Neural cell (in vitro differentiated cells): Measurements from ENCODE around the gene RGS6. TPM values are rescaled to one million over a fixed set of nuclear protein-coding genes. Genes with fewer than 3 reads are reported as not detected.

ENCODE experiments used
- H2AFZ ChIP-seq: fragments of 200-600, 300-800 bp; sonication (generic), shearing (Covaris generic); 2 replicates; pipeline ENCODE4 v1.6.0; 2014; ENCODE audit warnings: low read depth, mild to moderate bottlenecking, antibody characterized with exemption, low read length, moderate library complexity
- H3F3A ChIP-seq: fragments of 200-600 bp; shearing (Covaris generic); 2 replicates; pipeline ENCODE4 v1.6.1; 2016; ENCODE audit warnings: mild to moderate bottlenecking, moderate library complexity, mixed read lengths, antibody characterized with exemption, low read length; ENCODE audit not compliant: insufficient read depth, poor library complexity, severe bottlenecking
- H3K27ac ChIP-seq: fragments of 200-600, 300-800 bp; sonication (generic), shearing (Covaris generic); 2 replicates; pipeline ENCODE4 v1.5.1; 2014; ENCODE audit warnings: mild to moderate bottlenecking, low read length, moderate library complexity
- H3K27me3 ChIP-seq: fragments of 300-800, 200-600 bp; sonication (generic), shearing (Covaris generic); 2 replicates; pipeline ENCODE4 v1.6.0; 2014; ENCODE audit warnings: mild to moderate bottlenecking, low read depth, low read length, moderate library complexity; ENCODE audit not compliant: insufficient read depth
- H3K36me3 ChIP-seq: fragments of 300-800, 200-600 bp; sonication (generic), shearing (Covaris generic); 2 replicates; pipeline ENCODE4 v1.5.1; 2014; ENCODE audit warnings: mild to moderate bottlenecking, antibody characterized with exemption, low read length, moderate library complexity; ENCODE audit not compliant: insufficient read depth
- H3K4me2 ChIP-seq: fragments of 300-800, 200-600 bp; sonication (generic), shearing (Covaris generic); 2 replicates; pipeline ENCODE4 v1.6.0; 2014; ENCODE audit warnings: mild to moderate bottlenecking, low read length
- H3K4me3 ChIP-seq: fragments of 300-800, 200-600 bp; sonication (generic), shearing (Covaris generic); 2 replicates; pipeline ENCODE4 v1.5.1; 2014; ENCODE audit warnings: mild to moderate bottlenecking, low read length, moderate library complexity
- H3K79me2 ChIP-seq: fragments of 200-600 bp; shearing (Covaris generic); replicated peaks from 2 replicates; pipeline ENCODE4 v1.6.0; 2014; ENCODE audit warnings: mild to moderate bottlenecking, low read length, moderate library complexity; ENCODE audit not compliant: insufficient read depth
- H3K9ac ChIP-seq: fragments of 300-800, 200-600 bp; sonication (generic), shearing (Covaris generic); 2 replicates; pipeline ENCODE4 v1.6.1; 2016; ENCODE audit warnings: mild to moderate bottlenecking, low read length, mixed read lengths
- H3K9me2 ChIP-seq: fragments of 200-600 bp; shearing (Covaris generic); 2 replicates; pipeline ENCODE4 v1.6.1; 2016; ENCODE audit warnings: mild to moderate bottlenecking, low read length, mixed read lengths; ENCODE audit not compliant: insufficient read depth
- H3K9me3 ChIP-seq: fragments of 200-600, 300-800 bp; sonication (generic), shearing (Covaris generic); 2 replicates; pipeline ENCODE4 v1.6.1; 2016; ENCODE audit warnings: mild to moderate bottlenecking, mixed run types, low read length, moderate library complexity, mixed read lengths
- H4K20me1 ChIP-seq: fragments of 200-600 bp; shearing (Covaris generic); 2 replicates; pipeline ENCODE4 v1.6.1; 2016; ENCODE audit warnings: mild to moderate bottlenecking, mixed run types; ENCODE audit not compliant: insufficient read depth
- CTCF ChIP-seq: fragments of 450-650 bp; IDR thresholded peaks from 2 replicates; pipeline ENCODE4 v1.5.1; 2014; ENCODE audit warnings: antibody characterized with exemption, mild to moderate bottlenecking, moderate library complexity; ENCODE audit not compliant: poor library complexity, severe bottlenecking
- EP300 ChIP-seq: fragments of 450-650 bp; conservative IDR thresholded peaks from 2 replicates; pipeline ENCODE4 v1.6.1; 2014; ENCODE audit warnings: antibody characterized with exemption, mild to moderate bottlenecking, moderate library complexity; ENCODE audit not compliant: poor library complexity, severe bottlenecking
- EZH2 ChIP-seq: fragments of 200-600, 300-800 bp; shearing (Covaris generic), sonication (generic); IDR thresholded peaks from 2 replicates; pipeline ENCODE4 v1.6.1; 2014; ENCODE audit warnings: antibody characterized with exemption, low read length, borderline replicate concordance, mild to moderate bottlenecking; ENCODE audit not compliant: insufficient read depth, poor library complexity, severe bottlenecking
- MXI1 ChIP-seq: fragments of 450-650 bp; conservative IDR thresholded peaks from 2 replicates; pipeline ENCODE4 v1.6.1; 2014; ENCODE audit warnings: antibody characterized with exemption, mild to moderate bottlenecking; ENCODE audit not compliant: poor library complexity, severe bottlenecking
- POLR2AphosphoS5 ChIP-seq: IDR thresholded peaks from 2 replicates; pipeline ENCODE4 v1.6.1; 2012
- RAD21 ChIP-seq: fragments of 450-650 bp; conservative IDR thresholded peaks from 2 replicates; pipeline ENCODE4 v1.6.1; 2014; ENCODE audit warnings: antibody characterized with exemption, mild to moderate bottlenecking, moderate library complexity
- REST ChIP-seq: IDR thresholded peaks from 2 replicates; pipeline ENCODE4 v1.6.1; 2012; ENCODE audit warnings: borderline replicate concordance
- SMC3 ChIP-seq: fragments of 450-650 bp; conservative IDR thresholded peaks from 2 replicates; pipeline ENCODE4 v1.6.1; 2014; ENCODE audit warnings: antibody characterized with exemption, mild to moderate bottlenecking, moderate library complexity; ENCODE audit not compliant: poor library complexity
- TAF1 ChIP-seq: IDR thresholded peaks from 2 replicates; pipeline ENCODE4 v1.6.1; 2012; ENCODE audit warnings: low read depth
- polyA plus RNA-seq: library from polyadenylated mRNA; depleted of rRNA; stranded (reverse); fragments of >200 nt; gene quantifications from 2 replicates; pipeline ENCODE4 v1.2.3, GENCODE V29; 2014

RGS6 gene
- polyA plus RNA-seq, 1 donor from 2014 or later = 7.3 TPM

- Histone ChIP-seq H3K27ac (no peak overlapping the region), H4K20me1 (no peaks in the 10 kb centered on the region), H3K9me2 (no peaks in the 10 kb centered on the region), H3F3A (no peaks in the 10 kb centered on the region), H3K9ac (no peak overlapping the region), H3K36me3 (no peaks in the 10 kb centered on the region), H3K4me2 (no peak overlapping the region), H3K27me3 (no peaks in the 10 kb centered on the region), H2AFZ (no peak overlapping the region), H3K4me3 (no peak overlapping the region), H3K79me2 (no peaks in the 10 kb centered on the region), H3K9me3 (no peaks in the 10 kb centered on the region)
- no peak for TF ChIP-seq MXI1
Observed at GRCh38 chr14:71994416-71994815, 62.2 kb downstream of the RGS6 start.

- no peaks in the 10 kb centered on the region for H3K36me3 ChIP-seq
- H3K4me3 ChIP-seq = no peak overlapping the region
- H3K4me2 ChIP-seq = no peak overlapping the region
- H3K27ac ChIP-seq = no peak overlapping the region
- no peaks in the 10 kb centered on the region for H3K9me2 ChIP-seq
- H3K27me3 ChIP-seq = no peaks in the 10 kb centered on the region
- no peak for TF ChIP-seq CTCF
- no peak for TF ChIP-seq POLR2AphosphoS5
- TF ChIP-seq TAF1 = no peak
- TF ChIP-seq EP300 = no peak
- no peak for TF ChIP-seq EZH2
- TF ChIP-seq MXI1 = no peak
- no peak for TF ChIP-seq RAD21
- no peak for TF ChIP-seq SMC3
- no peaks in the 10 kb centered on the region for H3K79me2 ChIP-seq
- H3K9ac ChIP-seq = no peak overlapping the region
- H3K9me3 ChIP-seq = no peaks in the 10 kb centered on the region
- no peaks in the 10 kb centered on the region for H3F3A ChIP-seq
- no peaks in the 10 kb centered on the region for H4K20me1 ChIP-seq
- no peak overlapping the region for H2AFZ ChIP-seq
Observed at GRCh38 chr14:71995741-71996140, 63.5 kb downstream of the RGS6 start.

- H4K20me1 ChIP-seq = no peaks in the 10 kb centered on the region
- no peak overlapping the region for H3K4me3 ChIP-seq
- TF ChIP-seq REST (no peak), RAD21 (no peak), TAF1 (no peak), MXI1 (no peak), EZH2 (no peak), CTCF (no peak), SMC3 (no peak), EP300 (no peak), POLR2AphosphoS5 (no peak)
- no peaks in the 10 kb centered on the region for H3K9me3 ChIP-seq
- H3K9me2 ChIP-seq = no peaks in the 10 kb centered on the region
- H3K79me2 ChIP-seq = no peaks in the 10 kb centered on the region
- H3F3A ChIP-seq = no peaks in the 10 kb centered on the region
- H3K27me3 ChIP-seq = no peaks in the 10 kb centered on the region
- no peak overlapping the region for H3K27ac ChIP-seq
- H2AFZ ChIP-seq = no peak overlapping the region
- H3K9ac ChIP-seq = no peak overlapping the region
- H3K4me2 ChIP-seq = no peak overlapping the region
- H3K36me3 ChIP-seq = no peaks in the 10 kb centered on the region
Observed at GRCh38 chr14:71996610-71997009, 64.4 kb downstream of the RGS6 start.
